Measurements from ENCODE around the gene DHRS13. TPM values are rescaled to one million over a fixed set of nuclear protein-coding genes. Genes with fewer than 3 reads are reported as not detected.

DHRS13 gene
- total RNA-seq, 1 experiment from 2014 or later: 28.5 TPM

- TF ChIP-seq ZNF396 (CRISPR knock-in tag; IDR thresholded peaks at IDR 0.05; ENCODE audit: borderline replicate concordance): no peak
- no peak for TF ChIP-seq FOXJ3 (CRISPR knock-in tag; IDR thresholded peaks at IDR 0.05; ENCODE audit: borderline replicate concordance)
- TF ChIP-seq E2F4 (CRISPR knock-in tag; IDR thresholded peaks at IDR 0.05; ENCODE audit: borderline replicate concordance, low read depth): no peak
Observed at GRCh38 chr17:28899212-28899815, 3.6 kb downstream of the DHRS13 start (continued).

- peaks cover 31% of the 10 kb centered on the region for H3K4me1 Mint-ChIP-seq
- no peak for DNase-seq (ENCODE audit: low spot score)
- no peaks in the 10 kb centered on the region for H3K27me3 Mint-ChIP-seq (ENCODE audit: low read depth)
- POLR2A ChIA-PET: interaction anchor here (1.2 to 4.0 kb wide), 3 partner anchors 56 to 171 kb away, joined by 5 to 21 read pairs (median 9); partner anchors contain the start of genes FAM222B and NEK8
- H3K36me3 Mint-ChIP-seq: peaks cover 13% of the 10 kb centered on the region
- ATAC-seq: no peak
- H3K4me3 Mint-ChIP-seq: no peak overlapping the region
- TF ChIP-seq ZNF671 (CRISPR knock-in tag; IDR thresholded peaks at IDR 0.05): no peak
- no peak for TF ChIP-seq EMX1 (CRISPR knock-in tag; IDR thresholded peaks at IDR 0.05)
- no peak for TF ChIP-seq ZNF219 (CRISPR knock-in tag; IDR thresholded peaks at IDR 0.05; ENCODE audit: borderline replicate concordance)
- no peak for TF ChIP-seq ZNF263 (CRISPR knock-in tag; IDR thresholded peaks at IDR 0.05; ENCODE audit: low read depth)
- no peak for TF ChIP-seq ZBTB43 (CRISPR knock-in tag; IDR thresholded peaks at IDR 0.05)
- TF ChIP-seq ZNF396 (CRISPR knock-in tag; IDR thresholded peaks at IDR 0.05; ENCODE audit: borderline replicate concordance): no peak
- no peak for TF ChIP-seq ZNF423 (CRISPR knock-in tag; IDR thresholded peaks at IDR 0.05)
- no peak for TF ChIP-seq TEAD1 (CRISPR knock-in tag; IDR thresholded peaks at IDR 0.05)
- TF ChIP-seq AR (CRISPR knock-in tag; IDR thresholded peaks at IDR 0.05): no peak
- TF ChIP-seq SOX15 (CRISPR knock-in tag; IDR thresholded peaks at IDR 0.05): no peak
- no peak for TF ChIP-seq E2F1 (CRISPR knock-in tag; IDR thresholded peaks at IDR 0.05)
- no peak for TF ChIP-seq FOXJ3 (CRISPR knock-in tag; IDR thresholded peaks at IDR 0.05; ENCODE audit: borderline replicate concordance)
- TF ChIP-seq GABPB1 (CRISPR knock-in tag; IDR thresholded peaks at IDR 0.05): no peak
- no peak for TF ChIP-seq TCF7 (CRISPR knock-in tag; IDR thresholded peaks at IDR 0.05; ENCODE audit: low read depth)
- TF ChIP-seq PRDM15 (CRISPR knock-in tag; IDR thresholded peaks at IDR 0.05): no peak
- no peak for TF ChIP-seq FOXP1 (CRISPR knock-in tag; IDR thresholded peaks at IDR 0.05; ENCODE audit: borderline replicate concordance)
- TF ChIP-seq ZMAT4 (CRISPR knock-in tag; IDR thresholded peaks at IDR 0.05): no peak
- H3K27ac Mint-ChIP-seq: no peak overlapping the region
- CTCF ChIA-PET: interaction anchor here (0.8 to 5.1 kb wide), 11 partner anchors 14 to 218 kb away, joined by 3 to 55 read pairs (median 9); partner anchors contain the start of genes NEK8, RPL23A and TLCD1
- no peaks in the 10 kb centered on the region for H3K9me3 Mint-ChIP-seq
Observed at GRCh38 chr17:28898527-28898955, 4.3 kb downstream of the DHRS13 start.
